ENCODE data around the gene PPP1R1B. TPM values are rescaled to one million over a fixed set of nuclear protein-coding genes. Genes with fewer than 3 reads are reported as not detected.
A peak's percentile ranks its signal among the peaks of the same experiment; 100 is the strongest.

The PPP1R1B gene
- total RNA-seq, 5 donors from 2014 or later (not counting 1 experiment from before 2014, with no cell fraction given), result 0.12 to 0.35 (median 0.18) TPM; not detected in 1

- Mint-ChIP-seq H3K27ac (peak overlapping the region; percentile 97 to 98), H3K27me3 (no peaks in the 10 kb centered on the region), H3K4me1 (peaks cover 53 to 63% (median 59%) of the 10 kb centered on the region in 3 donors), H3K36me3 (peaks cover 4% of the 10 kb centered on the region), H3K9me3 (no peaks in the 10 kb centered on the region), H3K4me3 (peak overlapping the region in 1 of 3 donors; percentile 60)
- Histone ChIP-seq H3K9me3 (no peaks in the 10 kb centered on the region), H3K27me3 (replicated peaks in 1 of 2; ENCODE audit: control insufficient read depth in 2 of 2, extremely low read depth in 1 of 2, insufficient read depth in 2 of 2, low read length in 1 of 2) (no peaks in the 10 kb centered on the region), H3K36me3 (ENCODE audit: control insufficient read depth in 2 of 2, extremely low read depth in 1 of 2, insufficient read depth in 1 of 2, low read length in 1 of 2) (peaks cover 2 to 8% of the 10 kb centered on the region in 2 donors), H3K4me3 (ENCODE audit: control insufficient read depth in 1 of 2, extremely low read depth in 1 of 2, low read length in 1 of 2) (no peak overlapping the region), H3K4me1 (ENCODE audit: control insufficient read depth in 1 of 2, extremely low read depth in 1 of 2, insufficient read depth in 2 of 2, low read length in 2 of 2) (peaks cover 36 to 73% of the 10 kb centered on the region in 2 experiments), H3K27ac (ENCODE audit: low read length) (peak overlapping the region; percentile 81)
- ChIA-PET POLR2A (interaction anchor here in 1 of 2 donors (0.6 kb wide), 1 partner anchor 1381 kb away, joined by 3 read pairs; no protein-coding TSS in a partner anchor), CTCF (interaction anchor here (0.6 to 1.3 kb wide), 3 partner anchors 23 to 943 kb away, joined by 3 to 5 read pairs (median 3); no protein-coding TSS in a partner anchor)
- 91% methylated on average over 8 of the region's 13 CpGs for WGBS (ENCODE audit: insufficient coverage)
- ATAC-seq (replicated peaks in 1 of 4) (no peak), DNase-seq (no peak)
These were observed 51.0 kb downstream of the PPP1R1B start for GRCh38 chr17:39677542-39678339.

GRCh38 chr17:39678340-39679116, 51.8 kb downstream of the PPP1R1B start:
- POLR2A ChIA-PET, result interaction anchor here in 1 of 2 donors (0.5 kb wide), 1 partner anchor 891 kb away, joined by 3 read pairs; no protein-coding TSS in a partner anchor
- Histone ChIP-seq H3K4me3 (ENCODE audit: control insufficient read depth in 1 of 2, extremely low read depth in 1 of 2, low read length in 1 of 2) (no peak overlapping the region), H3K9me3 (no peaks in the 10 kb centered on the region), H3K27me3 (replicated peaks in 1 of 2; ENCODE audit: control insufficient read depth in 2 of 2, extremely low read depth in 1 of 2, insufficient read depth in 2 of 2, low read length in 1 of 2) (no peaks in the 10 kb centered on the region), H3K4me1 (ENCODE audit: control insufficient read depth in 1 of 2, extremely low read depth in 1 of 2, insufficient read depth in 2 of 2, low read length in 2 of 2) (peaks cover 36 to 73% of the 10 kb centered on the region in 2 experiments), H3K27ac (ENCODE audit: low read length) (peak overlapping the region; percentile 81), H3K36me3 (ENCODE audit: control insufficient read depth in 2 of 2, extremely low read depth in 1 of 2, insufficient read depth in 1 of 2, low read length in 1 of 2) (peaks cover 6 to 13% of the 10 kb centered on the region in 2 donors)
- DNase-seq (no peak), ATAC-seq (replicated peaks in 1 of 4) (no peak)
- no peaks in the 10 kb centered on the region for H3K9me3 Mint-ChIP-seq
- peak overlapping the region; percentile 97 to 98 for H3K27ac Mint-ChIP-seq
- H3K36me3 Mint-ChIP-seq, result peaks cover 10% of the 10 kb centered on the region
- 85% methylated on average over 10 of the region's 13 CpGs for WGBS (ENCODE audit: insufficient coverage)
- CTCF ChIA-PET, result interaction anchor here in 1 of 2 donors (1.0 to 1.3 kb wide), 2 partner anchors 10 to 24 kb away, joined by 3 read pairs; partner anchors contain the start of gene PGAP3
- H3K4me1 Mint-ChIP-seq, result peaks cover 53 to 66% (median 59%) of the 10 kb centered on the region in 3 donors
- H3K4me3 Mint-ChIP-seq, result peak overlapping the region in 1 of 3 donors; percentile 60
- H3K27me3 Mint-ChIP-seq, result no peaks in the 10 kb centered on the region

- 43% methylated on average over 11 of the region's 12 CpGs for WGBS (ENCODE audit: insufficient coverage)
- Histone ChIP-seq H3K4me1 (ENCODE audit: control insufficient read depth in 1 of 2, extremely low read depth in 1 of 2, insufficient read depth in 2 of 2, low read length in 2 of 2) (peaks cover 36 to 69% of the 10 kb centered on the region in 2 experiments), H3K36me3 (ENCODE audit: control insufficient read depth in 2 of 2, extremely low read depth in 1 of 2, insufficient read depth in 1 of 2, low read length in 1 of 2) (peaks cover 11 to 19% of the 10 kb centered on the region in 2 donors), H3K27me3 (replicated peaks in 1 of 2; ENCODE audit: control insufficient read depth in 2 of 2, extremely low read depth in 1 of 2, insufficient read depth in 2 of 2, low read length in 1 of 2) (no peaks in the 10 kb centered on the region), H3K9me3 (no peaks in the 10 kb centered on the region), H3K27ac (ENCODE audit: low read length) (peak overlapping the region; percentile 81), H3K4me3 (ENCODE audit: control insufficient read depth in 1 of 2, extremely low read depth in 1 of 2, low read length in 1 of 2) (peak overlapping the region in 1 of 2 donors; percentile 7)
- peak overlapping the region; percentile 15 to 60 (median 37) for H3K4me3 Mint-ChIP-seq
- H3K27ac Mint-ChIP-seq, result peak overlapping the region; percentile 97 to 98
- peaks cover 53 to 66% (median 59%) of the 10 kb centered on the region in 3 donors for H3K4me1 Mint-ChIP-seq
- no peaks in the 10 kb centered on the region for H3K9me3 Mint-ChIP-seq
- ChIA-PET CTCF (interaction anchor here in 1 of 2 donors (1.0 kb wide), 2 partner anchors 8 to 44 kb away, joined by 3 read pairs; partner anchors contain the start of gene PGAP3), POLR2A (interaction anchor here in 1 of 2 donors (0.9 kb wide), 1 partner anchor 387 kb away, joined by 3 read pairs; no protein-coding TSS in a partner anchor)
- no peaks in the 10 kb centered on the region for H3K27me3 Mint-ChIP-seq
- DNase-seq (peak in 34 of 35 experiments; percentile 22 to 73 (median 46)), ATAC-seq (replicated peaks in 1 of 4) (peak; percentile 81 to 86 (median 85))
- H3K36me3 Mint-ChIP-seq, result peaks cover 17% of the 10 kb centered on the region
These were observed 52.9 kb downstream of the PPP1R1B start for GRCh38 chr17:39679521-39680192.

GRCh38 chr17:39683295-39683939, 56.7 kb downstream of the PPP1R1B start:
- CTCF ChIA-PET, result no interaction called here
- WGBS (ENCODE audit: insufficient coverage), result 98% methylated on average over 5 of the region's 9 CpGs
- POLR2A ChIA-PET, result interaction anchor here in 1 of 2 donors (0.7 kb wide), 1 partner anchor 274 kb away, joined by 9 read pairs; no protein-coding TSS in a partner anchor

GRCh38 chr17:39684369-39685192, 57.8 kb downstream of the PPP1R1B start:
- WGBS (ENCODE audit: insufficient coverage), result 98% methylated on average over 6 of the region's 12 CpGs
- Histone ChIP-seq H3K27me3 (replicated peaks in 1 of 2; ENCODE audit: control insufficient read depth in 2 of 2, extremely low read depth in 1 of 2, insufficient read depth in 2 of 2, low read length in 1 of 2) (no peaks in the 10 kb centered on the region), H3K36me3 (ENCODE audit: control insufficient read depth in 2 of 2, extremely low read depth in 1 of 2, insufficient read depth in 1 of 2, low read length in 1 of 2) (peaks cover 11 to 29% of the 10 kb centered on the region in 2 donors), H3K27ac (ENCODE audit: low read length) (no peak overlapping the region), H3K4me1 (ENCODE audit: control insufficient read depth in 1 of 2, extremely low read depth in 1 of 2, insufficient read depth in 2 of 2, low read length in 2 of 2) (peaks cover 25 to 36% of the 10 kb centered on the region in 2 experiments), H3K9me3 (no peaks in the 10 kb centered on the region), H3K4me3 (ENCODE audit: control insufficient read depth in 1 of 2, extremely low read depth in 1 of 2, low read length in 1 of 2) (no peak overlapping the region)
- Mint-ChIP-seq H3K27ac (no peak overlapping the region), H3K4me1 (peaks cover 41 to 49% (median 46%) of the 10 kb centered on the region in 3 donors), H3K27me3 (no peaks in the 10 kb centered on the region), H3K36me3 (peaks cover 28% of the 10 kb centered on the region), H3K9me3 (no peaks in the 10 kb centered on the region), H3K4me3 (no peak overlapping the region)
- ChIA-PET POLR2A (interaction anchor here in 1 of 2 donors (0.7 kb wide), 1 partner anchor 371 kb away, joined by 3 read pairs; no protein-coding TSS in a partner anchor), CTCF (interaction anchor here in 1 of 2 donors (0.6 kb wide), 1 partner anchor 50 kb away, joined by 3 read pairs; no protein-coding TSS in a partner anchor)
- no peak for ATAC-seq (replicated peaks in 1 of 4)
- no peak for DNase-seq

More at GRCh38 chr17:39683295-39683939, 56.7 kb downstream of the PPP1R1B start:
- H3K27ac ChIP-seq (ENCODE audit: low read length), result no peak overlapping the region
- peaks cover 11 to 29% of the 10 kb centered on the region in 2 donors for H3K36me3 ChIP-seq (ENCODE audit: control insufficient read depth in 2 of 2, extremely low read depth in 1 of 2, insufficient read depth in 1 of 2, low read length in 1 of 2)
- H3K9me3 Mint-ChIP-seq, result no peaks in the 10 kb centered on the region
- ATAC-seq (replicated peaks in 1 of 4) (no peak), DNase-seq (no peak)
- peaks cover 28% of the 10 kb centered on the region for H3K36me3 Mint-ChIP-seq
- H3K4me1 ChIP-seq (ENCODE audit: control insufficient read depth in 1 of 2, extremely low read depth in 1 of 2, insufficient read depth in 2 of 2, low read length in 2 of 2), result peaks cover 21 to 41% of the 10 kb centered on the region in 2 experiments
- H3K4me3 ChIP-seq (ENCODE audit: control insufficient read depth in 1 of 2, extremely low read depth in 1 of 2, low read length in 1 of 2), result no peak overlapping the region
- no peak overlapping the region for H3K27ac Mint-ChIP-seq
- no peaks in the 10 kb centered on the region for H3K27me3 Mint-ChIP-seq
- no peaks in the 10 kb centered on the region for H3K9me3 ChIP-seq
- H3K27me3 ChIP-seq (replicated peaks in 1 of 2; ENCODE audit: control insufficient read depth in 2 of 2, extremely low read depth in 1 of 2, insufficient read depth in 2 of 2, low read length in 1 of 2), result no peaks in the 10 kb centered on the region
- peaks cover 46 to 53% (median 50%) of the 10 kb centered on the region in 3 donors for H3K4me1 Mint-ChIP-seq
- no peak overlapping the region for H3K4me3 Mint-ChIP-seq
